Stimulated activated CD4-positive, alpha-beta T cell treated with anti-CD3 and anti-CD28 coated beads, Interleukin-12 subunit alpha, Interleukin-12 subunit beta, amount 100 ng/mL, for 24 hours (primary cell): ENCODE results near the gene GMEB2.
"Not testable (repeated sequence)": the region's sequence is repeated elsewhere in the genome, so short reads cannot be mapped to it uniquely, and the experiment has no call there.

Experiments
- DNase-seq, 2 experiments: peaks; one replicate each; pipeline ENCODE4 v3.0.0-alpha.2; 2020; ENCODE audit warnings: low read depth in 2 of 2

GMEB2 gene

DNA sequence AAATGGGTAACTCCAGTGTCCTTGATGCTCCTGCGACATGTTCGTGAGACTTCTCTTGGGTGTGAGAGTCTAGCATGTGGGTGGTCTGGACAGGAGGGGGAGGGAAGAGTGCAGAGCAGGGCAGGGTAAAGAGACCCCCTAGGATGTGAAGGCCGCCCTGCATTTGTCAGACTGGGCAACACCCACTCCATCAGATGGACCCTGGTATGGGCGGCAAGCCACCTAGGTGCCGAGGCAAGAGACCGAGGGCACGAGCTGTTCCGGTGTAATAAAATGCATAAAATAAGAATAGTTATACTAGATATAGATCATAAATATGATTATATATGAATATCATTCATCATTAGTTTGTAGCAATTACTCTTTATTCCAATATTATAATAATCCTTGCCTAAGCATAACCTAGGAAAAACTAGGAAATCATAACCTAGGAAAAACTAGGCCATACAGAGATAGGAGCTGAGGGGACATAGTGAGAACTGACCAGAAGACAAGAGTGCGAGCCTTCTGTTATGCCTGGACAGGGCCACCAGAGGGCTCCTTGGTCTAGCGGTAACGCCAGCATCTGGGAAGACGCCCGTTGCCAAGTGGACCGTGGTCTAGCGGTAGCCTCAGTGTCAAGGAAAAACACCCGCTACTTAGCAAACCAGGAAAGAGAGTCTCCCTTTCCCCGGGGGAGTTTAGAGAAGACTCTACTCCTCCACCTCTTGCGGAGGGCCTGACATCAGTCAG lies 12.9 kb downstream of the GMEB2 start:
- not testable (repeated sequence) for DNase-seq

DNA sequence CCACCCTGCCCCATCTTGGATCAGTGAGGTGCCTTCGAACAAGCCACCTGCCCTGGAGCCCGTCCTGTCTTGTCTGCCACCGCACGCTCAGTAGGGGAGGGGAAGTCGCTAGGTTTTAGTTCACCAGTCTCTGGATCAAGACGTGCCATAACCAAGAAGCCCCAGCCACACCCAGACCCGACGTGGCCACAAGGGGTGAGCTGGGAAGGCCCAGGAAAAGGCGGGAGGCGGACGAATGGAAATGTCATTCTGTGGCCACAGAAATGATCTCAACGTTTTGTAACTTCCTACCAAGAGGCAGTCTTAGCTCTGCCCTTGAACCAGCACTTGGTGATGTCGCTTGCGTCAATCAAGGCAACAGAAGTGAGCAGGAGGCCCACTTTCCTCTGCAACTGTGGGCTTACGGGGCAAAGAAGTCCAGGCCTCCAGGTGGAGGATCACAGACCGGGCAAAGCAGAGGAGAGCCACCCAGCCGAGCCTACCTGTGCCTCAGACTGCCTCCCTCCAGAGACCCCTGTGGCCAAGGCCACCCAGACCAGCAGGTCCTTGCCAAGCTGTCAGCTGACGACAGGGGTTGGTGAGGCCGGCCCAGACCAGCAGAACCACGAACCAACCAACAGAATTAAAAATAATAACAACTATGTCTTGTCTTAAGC lies 14.5 kb downstream of the GMEB2 start:
- DNase-seq: no peak

DNA sequence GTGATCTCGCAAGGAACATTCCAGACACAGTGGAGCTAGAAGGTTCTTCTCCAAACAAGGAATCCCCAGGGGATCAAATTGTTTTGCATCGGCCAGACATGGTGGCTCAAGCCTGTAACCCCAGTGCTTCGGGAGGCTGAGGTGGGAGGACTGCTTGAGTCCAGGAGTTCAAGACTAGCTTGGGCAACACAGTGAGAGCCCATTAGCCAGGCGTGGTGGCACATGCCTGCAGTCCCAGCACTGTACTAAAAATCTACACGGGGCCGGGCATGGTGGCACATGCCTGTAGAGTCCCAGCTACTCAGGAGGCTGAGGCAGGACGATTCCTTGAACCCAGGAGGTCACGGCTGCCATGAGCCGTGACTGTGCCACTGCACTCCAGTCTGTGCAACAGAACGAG lies 15.3 kb downstream of the GMEB2 start:
- no peak for DNase-seq

DNA sequence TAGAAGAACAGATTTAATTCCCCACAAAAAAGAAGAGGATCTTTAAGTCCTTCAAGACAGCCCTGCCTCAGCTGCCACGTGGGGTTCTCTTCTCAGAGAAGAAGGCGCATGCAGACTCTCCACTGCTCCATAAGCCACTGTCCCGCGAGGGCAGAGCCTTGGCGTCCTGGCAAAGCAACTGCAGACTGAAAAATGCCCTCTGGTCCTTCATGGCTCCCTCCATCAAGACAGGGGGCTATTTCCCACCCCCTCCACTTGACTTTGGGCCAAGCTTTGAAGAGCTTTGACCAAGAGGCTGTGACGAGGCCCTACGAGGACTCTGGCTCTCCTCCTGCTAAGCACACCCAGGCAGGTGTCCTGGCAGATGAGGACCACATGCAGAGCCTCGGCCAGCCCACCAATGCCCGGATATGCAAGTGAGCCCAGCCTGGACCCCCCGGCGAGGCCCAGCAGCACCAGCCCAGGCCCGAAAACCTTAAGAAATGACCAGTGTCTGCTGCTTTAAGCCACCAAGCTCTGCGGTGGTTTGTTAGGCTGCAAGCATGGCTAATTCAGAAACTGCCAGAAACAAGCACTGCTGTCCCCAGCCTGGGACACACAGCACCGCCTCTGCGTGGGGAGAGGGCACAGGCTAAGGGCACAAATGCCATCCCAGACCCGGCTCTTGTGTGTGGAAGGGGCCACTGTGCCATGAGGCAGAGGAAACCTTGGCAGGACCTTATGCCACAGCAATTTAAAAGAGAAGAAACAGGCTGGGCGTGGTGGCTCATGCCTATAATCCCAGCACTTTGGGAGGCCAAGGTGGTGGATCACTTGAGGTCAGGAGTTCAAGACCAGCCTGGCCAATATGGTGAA lies 16.1 kb downstream of the GMEB2 start:
- no peak for DNase-seq

DNA sequence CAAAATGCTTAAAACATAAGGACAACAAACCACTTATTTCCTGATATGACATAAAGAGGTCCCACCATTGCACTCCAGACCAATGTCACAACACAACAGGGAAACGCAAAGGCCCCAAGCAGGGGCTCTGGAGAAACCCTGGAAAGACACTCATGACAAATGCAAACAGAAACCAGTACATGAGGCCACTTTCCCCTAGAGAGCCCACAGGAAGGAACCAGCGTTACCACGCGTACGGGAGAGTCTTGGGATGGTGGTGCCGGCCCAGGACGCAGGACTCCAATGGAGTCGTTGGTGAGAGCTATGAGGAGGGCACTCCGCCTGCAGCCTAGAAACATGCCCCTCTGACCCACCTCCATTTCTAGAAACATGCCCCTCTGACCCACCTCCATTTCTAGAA lies 20.2 kb downstream of the GMEB2 start:
- no peak for DNase-seq

DNA sequence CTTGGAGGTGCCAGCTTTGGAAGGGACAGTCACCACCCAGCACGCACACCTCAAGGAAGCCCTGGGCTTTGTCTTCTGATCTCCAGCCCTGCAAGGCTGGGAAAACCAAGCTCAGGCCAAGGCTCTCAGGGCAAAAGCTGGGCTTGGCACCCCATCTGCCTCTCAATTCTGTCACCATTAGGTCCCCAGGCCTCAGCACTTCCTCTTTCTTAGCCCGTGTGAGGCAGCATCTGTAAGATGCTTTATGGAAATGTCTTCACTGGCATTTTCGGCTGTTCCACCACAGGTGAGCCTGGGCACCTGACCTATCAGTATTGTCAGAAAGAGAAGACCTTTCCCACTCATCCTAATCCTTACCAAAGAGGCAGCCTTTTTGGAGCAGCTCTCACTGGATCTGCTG lies 24.6 kb downstream of the GMEB2 start:
- no peak for DNase-seq

DNA sequence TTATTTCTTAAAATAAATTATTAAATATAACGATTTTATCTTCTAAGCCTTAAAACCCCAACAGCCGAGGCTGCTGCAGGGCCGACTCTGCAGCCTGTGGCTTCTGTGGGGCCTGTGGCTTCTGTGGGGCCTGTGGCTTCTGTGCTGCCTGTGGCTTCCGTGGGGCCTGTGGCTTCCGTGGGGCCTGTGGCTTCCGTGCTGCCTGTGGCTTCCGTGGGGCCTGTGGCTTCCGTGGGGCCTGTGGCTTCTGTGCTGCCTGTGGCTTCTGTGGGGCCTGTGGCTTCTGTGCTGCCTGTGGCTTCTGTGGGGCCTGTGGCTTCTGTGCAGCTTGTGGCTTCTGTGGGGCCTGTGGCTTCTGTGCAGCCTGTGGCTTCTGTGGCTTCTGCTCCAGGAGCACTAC lies 25.2 kb downstream of the GMEB2 start:
- DNase-seq: not testable (repeated sequence)

DNA sequence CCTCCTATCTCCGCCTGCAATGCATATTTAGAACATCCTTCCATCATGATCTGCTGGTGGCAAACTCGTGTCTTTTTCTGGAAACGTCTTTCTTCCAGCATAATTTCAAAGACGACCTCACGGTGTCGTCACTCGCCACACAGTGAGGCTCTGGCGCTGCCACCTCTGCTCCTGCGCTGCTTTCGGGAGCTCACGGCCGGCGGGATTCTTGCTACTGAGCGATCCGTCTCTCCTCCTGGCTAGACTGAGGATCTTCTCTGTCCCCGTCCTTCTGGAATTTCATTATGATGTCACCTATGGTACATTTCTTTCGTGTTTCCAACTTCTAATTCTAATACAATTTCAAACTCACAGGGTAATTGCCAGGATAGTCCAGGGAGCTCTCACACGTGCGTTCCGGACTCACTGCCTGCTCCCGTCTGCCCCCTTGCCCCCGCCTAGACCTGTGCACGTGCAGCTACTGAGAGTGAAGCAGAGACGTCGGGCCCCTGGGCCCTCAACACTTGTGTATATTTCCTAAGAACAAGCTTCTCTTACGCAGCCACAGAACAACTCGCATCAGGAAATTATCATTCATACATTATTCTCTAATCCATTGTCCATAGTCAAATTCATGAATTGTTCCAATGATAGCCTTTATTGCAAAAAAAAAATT lies 27.4 kb downstream of the GMEB2 start:
- DNase-seq: no peak

DNA sequence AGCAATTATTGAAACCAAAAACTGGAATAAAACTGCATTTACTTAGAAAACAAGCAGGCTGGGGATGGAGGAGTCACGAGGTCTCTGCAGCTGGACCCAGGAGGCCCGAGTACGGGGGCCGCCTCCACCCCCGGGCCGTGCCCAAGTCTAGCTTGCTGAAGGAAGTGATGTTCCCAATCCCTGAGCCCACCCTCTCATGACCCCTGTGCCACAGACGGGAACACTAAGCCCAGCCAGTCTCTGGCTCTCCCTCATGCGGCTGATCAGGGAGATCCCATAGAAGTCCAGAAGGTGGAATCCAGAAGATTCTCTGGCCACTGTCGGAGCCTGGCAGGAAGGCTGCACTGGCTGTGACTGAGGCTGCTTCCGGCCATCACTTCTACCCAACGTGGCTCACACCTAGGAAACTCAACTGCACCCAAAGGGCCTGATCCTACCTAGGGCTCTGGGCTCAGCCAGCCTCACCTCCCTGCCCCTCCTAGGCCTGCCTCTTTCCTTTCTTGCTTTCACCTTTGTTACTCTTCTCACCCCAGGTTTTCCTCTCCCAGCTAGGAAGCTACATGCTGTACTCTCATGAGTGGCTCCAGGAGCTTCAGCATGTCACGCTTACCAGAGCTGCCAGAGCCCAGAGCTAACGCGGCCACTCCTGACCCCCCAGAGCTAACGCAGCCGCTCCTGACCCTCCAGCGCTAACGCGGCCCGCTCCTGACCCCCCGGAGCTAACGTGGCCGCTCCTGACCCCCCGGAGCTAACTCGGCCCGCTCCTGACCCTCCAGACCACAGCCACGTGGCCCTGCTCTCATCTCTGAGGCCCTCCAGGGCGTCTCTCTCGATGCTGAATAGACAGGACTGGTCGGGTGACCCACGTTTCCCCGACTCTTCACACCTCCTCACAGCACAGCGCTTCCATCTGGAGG lies 28.2 kb downstream of the GMEB2 start:
- DNase-seq: no peak

DNA sequence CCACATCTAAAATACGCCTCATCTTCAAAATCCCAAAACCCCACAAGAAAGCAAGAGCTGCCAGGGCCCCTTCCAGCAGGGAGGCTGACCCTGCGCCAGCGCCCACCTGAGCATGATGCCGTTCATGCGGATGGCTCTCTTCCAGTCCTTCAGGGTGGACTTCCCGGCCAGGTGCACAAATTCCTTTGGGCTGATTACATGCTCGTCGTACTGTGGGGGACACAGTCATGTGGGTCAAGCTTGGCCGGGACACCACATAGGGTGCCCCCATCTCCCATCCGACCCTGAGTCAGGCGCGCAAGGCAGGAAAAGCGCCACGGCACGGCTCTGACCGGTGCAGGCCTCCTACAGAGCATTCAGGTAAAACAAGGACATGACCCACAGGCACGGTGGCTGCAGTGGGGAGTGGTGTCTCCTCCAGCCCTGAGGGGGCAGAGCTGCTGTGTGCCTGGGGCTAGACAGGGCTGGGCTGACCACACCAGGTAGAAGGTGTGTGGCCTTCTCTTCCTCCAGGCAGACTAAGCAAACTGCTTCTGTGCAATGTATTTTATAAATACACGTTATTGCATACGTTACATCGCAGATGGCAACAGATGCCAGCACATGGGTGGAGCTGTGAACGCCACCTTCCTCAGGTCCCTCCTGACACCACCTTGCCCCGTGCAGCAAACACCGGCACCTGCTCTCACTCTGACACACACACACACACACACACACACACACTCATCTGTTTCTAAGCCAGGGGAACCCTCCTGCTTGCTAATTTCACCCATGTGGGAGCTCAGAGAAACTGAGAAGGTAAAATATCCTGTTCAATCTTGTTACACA lies 29.0 kb downstream of the GMEB2 start:
- DNase-seq: no peak

DNA sequence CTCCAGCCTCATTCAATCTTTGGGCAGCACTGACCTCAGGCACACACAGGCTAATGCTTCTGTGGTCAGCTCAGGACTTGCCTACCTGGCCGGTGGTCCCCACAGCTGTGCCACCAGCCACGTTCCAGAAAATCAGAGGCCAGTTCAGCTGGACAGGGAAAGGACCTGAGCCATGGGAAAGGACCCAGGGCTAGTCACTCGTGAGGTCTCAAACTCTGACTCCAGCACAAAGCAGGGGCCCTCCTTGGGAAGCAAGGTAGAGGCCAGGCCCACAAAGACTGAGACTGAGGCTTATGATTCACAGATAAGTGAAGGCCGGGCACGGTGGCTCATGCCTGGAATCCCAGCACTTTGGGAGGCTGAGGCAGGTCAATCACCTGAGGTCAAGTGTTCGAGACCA lies 30.5 kb downstream of the GMEB2 start:
- DNase-seq: no peak

DNA sequence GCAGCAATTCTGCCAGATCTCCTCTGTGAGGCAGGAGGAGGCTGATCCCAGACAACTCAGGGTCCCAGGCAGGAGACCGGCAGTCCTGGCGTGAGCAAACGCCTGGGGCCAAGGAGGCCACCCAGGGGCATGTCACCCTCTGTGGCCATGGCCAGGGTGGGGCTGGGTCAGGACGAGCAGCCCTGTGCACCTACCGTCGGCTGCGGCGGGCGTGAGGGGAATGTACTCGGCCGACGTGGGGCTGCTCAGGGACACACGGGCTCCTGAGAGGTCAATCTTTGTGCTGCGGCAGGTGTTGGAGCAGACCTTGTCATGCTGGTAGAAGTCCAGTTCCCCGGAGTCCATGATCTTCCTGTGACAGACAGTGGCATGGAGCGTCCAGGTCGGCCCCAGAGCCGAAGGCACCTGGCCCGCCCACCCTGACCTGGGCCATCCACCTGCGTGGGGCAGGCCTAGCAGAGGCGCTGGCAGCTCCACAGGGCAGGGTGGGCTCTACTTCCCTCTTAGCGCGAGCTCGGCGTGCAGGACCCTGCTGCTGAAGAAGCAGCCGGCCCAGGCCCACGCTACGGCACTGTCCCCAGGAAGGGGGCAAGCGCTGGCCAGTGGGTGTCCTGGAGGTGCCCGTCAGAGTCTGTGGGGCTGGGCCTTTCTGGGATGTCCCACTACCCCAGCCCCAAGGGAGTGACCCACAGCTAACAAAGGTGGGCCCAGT lies 31.3 kb downstream of the GMEB2 start:
- no peak for DNase-seq

DNA sequence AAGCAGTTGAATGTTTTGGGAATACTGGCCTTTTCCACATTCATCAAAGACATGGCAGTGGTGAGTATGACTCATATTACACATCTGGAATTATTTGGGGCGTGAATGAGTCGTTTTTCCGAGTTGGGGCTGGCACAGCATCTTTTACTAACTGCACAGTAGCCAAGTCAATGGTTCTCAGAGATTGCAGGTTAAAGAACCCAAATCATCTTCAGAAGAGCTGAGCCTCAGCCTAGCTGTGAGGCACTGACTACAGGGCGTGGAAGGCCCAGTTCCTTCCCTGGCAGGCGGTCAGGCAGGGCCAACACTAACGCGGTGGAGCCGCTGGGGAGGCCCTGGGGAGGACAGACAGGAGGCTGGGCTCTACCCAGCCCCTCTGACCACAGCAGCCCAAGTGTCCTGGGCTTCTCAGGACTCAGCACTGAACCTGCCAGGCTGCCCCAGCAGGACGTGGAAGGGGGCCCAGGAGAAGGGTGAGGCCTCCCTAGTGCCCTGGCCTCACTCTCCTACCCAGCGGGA lies 32.8 kb downstream of the GMEB2 start:
- DNase-seq: no peak

DNA sequence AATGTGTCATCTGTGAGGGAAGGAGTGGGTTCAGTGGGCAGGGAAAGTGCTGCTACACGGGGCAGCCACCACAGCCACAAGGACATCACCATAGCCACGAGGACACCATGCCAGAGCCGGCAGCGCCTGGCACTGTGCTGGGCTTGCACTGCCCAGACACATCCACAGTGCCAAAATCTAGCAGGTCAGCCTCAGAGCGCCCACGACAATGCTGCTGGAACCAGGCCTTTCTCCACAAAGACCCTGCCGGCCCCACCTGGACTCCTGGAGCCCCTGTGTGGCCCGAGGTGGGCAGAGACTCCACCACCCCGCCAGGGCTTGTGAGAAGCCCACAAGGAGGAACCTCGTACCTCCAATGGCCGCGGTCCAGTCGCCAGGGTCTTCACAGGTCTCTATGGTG lies 34.2 kb downstream of the GMEB2 start:
- DNase-seq: no peak

DNA sequence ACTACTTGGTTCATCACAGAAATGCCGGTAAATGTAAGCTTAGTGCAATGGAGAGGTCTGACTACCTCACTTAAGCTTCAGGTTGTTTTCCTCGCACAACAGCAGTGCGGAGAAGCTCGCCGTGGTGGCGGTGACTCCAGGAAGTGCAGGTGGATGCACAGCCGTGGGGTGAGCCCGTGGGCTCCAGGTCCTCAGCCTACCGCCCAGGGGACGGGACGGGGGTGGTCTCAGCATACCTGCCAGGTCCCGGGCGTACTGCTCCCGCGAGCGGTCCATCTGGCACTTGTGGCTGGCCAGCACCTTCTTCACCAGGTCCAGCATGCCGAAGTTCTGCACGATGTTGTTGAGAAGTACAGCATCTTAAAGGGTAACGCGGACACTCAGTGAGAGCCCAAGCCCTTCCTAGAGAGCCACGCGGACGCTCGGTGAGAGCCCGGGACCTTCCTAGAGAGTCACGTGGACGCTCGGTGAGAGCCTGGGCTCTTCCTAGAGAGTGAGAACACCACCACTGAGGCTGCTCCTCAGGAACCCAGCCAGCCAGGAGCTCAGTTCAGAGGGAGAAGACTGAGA lies 35.0 kb downstream of the GMEB2 start:
- no peak for DNase-seq

DNA sequence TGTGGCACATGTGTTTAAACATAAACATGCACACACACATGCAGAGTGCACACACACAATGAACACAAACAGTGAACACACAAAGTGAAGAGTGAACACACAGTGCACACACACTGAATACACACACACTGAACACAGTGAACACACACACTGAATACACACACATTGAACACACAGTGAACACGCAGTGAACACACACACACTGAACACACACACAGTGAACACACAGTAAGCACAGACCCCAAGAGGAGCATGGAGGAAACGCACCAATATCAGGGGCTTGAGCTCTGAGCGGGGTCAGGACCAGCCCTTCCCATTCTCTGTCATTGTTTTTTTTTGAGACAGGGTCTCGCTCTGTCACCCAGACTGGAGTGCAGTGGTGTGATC lies 35.8 kb downstream of the GMEB2 start:
- no peak for DNase-seq

DNA sequence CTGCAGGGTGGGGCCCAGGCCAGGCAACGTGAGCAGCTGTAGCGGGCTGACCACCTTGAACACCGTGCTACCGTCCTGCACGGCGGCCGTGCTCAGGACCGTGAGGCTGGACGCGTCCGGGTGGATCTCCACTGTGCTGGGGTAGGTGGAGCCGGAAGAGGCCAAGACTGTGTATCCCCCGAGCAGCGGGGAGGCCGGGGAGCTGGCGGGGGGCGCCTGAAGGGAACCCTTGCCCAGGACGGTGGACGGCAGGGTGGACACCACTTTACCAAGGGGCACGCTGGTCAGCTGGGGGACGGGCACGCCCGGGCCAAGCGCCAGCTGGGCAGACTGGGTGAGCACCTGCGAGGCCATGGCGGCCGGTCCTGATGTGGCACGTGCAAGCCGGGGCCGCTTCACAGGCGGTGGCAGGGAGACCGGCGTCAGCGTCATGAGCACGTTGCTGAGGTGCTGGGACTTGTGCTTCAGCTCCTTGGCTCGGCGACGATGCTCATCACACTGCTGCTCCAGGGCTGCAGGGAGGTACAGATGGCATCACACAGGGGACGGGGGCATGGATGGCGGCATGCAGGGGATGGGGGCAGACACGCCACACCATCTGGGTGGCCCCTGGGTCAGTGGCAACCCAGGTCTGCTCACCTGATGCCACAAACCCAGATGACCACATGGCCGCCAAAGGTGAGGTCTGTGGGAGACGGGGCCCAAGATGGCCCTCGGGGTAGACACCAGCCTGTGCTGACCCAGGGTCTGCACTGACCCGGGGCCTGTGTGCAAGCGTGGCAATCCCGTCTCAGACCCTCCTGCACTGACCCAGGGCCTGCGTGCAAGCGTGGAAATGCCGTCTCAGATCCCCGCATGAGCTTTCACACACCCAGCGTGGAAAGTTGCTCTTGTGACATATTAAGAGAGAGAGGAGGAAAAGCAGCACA lies 36.4 kb downstream of the GMEB2 start:
- DNase-seq: no peak
